Osteocyte (in vitro differentiated cells): Measurements from ENCODE around the gene CPB2. TPM values are rescaled to one million over a fixed set of nuclear protein-coding genes. Genes with fewer than 3 reads are reported as not detected.

Experiments used
- DNase-seq: peaks from one replicate; pipeline ENCODE4 v3.0.0; 2021; ENCODE audit warnings: mixed read lengths; ENCODE audit not compliant: unreplicated experiment; ENCODE audit errors: extremely low spot score
- H3K27ac Mint-ChIP-seq: one replicate; pipeline ENCODE4 v1.8.0; 2021; ENCODE audit warnings: mild to moderate bottlenecking, mixed read lengths; ENCODE audit not compliant: unreplicated experiment
- H3K27me3 Mint-ChIP-seq: one replicate; pipeline ENCODE4 v1.8.0; 2021; ENCODE audit warnings: mixed read lengths; ENCODE audit not compliant: unreplicated experiment
- H3K36me3 Mint-ChIP-seq: one replicate; pipeline ENCODE4 v1.8.0; 2021; ENCODE audit warnings: mixed read lengths; ENCODE audit not compliant: unreplicated experiment
- H3K4me1 Mint-ChIP-seq: one replicate; pipeline ENCODE4 v1.8.0; 2021; ENCODE audit warnings: mixed read lengths; ENCODE audit not compliant: unreplicated experiment
- H3K4me3 Mint-ChIP-seq: one replicate; pipeline ENCODE4 v1.8.0; 2021; ENCODE audit warnings: mild to moderate bottlenecking, moderate library complexity, mixed read lengths; ENCODE audit not compliant: unreplicated experiment
- H3K9me3 Mint-ChIP-seq: one replicate; pipeline ENCODE4 v1.8.0; 2021; ENCODE audit warnings: mixed read lengths; ENCODE audit not compliant: unreplicated experiment
- total RNA-seq: library from RNA; stranded (reverse); gene quantifications from 2 replicates; pipeline ENCODE4 v1.2.1, GENCODE V29; 2021
- TF ChIP-seq, protein P1 (sequence below): fragments of 200-600 bp; sonication (generic); IDR thresholded peaks from 2 replicates; pipeline ENCODE4 v1.5.0; 2021; ENCODE audit warnings: antibody characterized with exemption, mild to moderate bottlenecking, moderate library complexity

Gene CPB2
- total RNA-seq, 1 donor from 2014 or later, result not detected

DNA sequence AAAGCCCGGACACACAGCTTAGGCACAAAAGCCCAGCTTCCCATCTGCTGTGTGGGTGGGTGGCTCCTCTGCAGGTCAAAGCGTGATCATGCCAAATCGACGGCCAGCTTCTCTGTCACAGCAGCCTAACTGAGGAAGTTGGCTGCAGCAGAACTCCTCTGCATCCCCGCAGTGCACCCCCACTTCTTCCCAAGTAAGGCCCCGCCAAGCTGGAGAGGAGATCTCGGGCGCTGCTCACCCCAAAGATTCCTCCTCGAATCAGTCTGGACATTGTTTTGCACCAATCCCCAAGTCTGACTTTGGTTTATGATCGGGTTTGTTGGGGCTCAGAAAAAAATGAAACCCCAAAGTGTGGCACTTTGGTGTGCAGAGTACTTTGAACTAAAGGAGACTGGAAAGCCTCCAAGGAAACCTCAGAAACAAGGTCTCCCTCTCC is 19.7 kb upstream of the CPB2 start:
- Mint-ChIP-seq H3K27ac (no peak overlapping the region), H3K27me3 (peaks cover 11% of the 10 kb centered on the region), H3K4me1 (peaks cover 10% of the 10 kb centered on the region), H3K9me3 (no peaks in the 10 kb centered on the region), H3K4me3 (no peak overlapping the region), H3K36me3 (no peaks in the 10 kb centered on the region)
- TF ChIP-seq, protein P1, sequence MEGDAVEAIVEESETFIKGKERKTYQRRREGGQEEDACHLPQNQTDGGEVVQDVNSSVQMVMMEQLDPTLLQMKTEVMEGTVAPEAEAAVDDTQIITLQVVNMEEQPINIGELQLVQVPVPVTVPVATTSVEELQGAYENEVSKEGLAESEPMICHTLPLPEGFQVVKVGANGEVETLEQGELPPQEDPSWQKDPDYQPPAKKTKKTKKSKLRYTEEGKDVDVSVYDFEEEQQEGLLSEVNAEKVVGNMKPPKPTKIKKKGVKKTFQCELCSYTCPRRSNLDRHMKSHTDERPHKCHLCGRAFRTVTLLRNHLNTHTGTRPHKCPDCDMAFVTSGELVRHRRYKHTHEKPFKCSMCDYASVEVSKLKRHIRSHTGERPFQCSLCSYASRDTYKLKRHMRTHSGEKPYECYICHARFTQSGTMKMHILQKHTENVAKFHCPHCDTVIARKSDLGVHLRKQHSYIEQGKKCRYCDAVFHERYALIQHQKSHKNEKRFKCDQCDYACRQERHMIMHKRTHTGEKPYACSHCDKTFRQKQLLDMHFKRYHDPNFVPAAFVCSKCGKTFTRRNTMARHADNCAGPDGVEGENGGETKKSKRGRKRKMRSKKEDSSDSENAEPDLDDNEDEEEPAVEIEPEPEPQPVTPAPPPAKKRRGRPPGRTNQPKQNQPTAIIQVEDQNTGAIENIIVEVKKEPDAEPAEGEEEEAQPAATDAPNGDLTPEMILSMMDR, result no peak
- no peak for DNase-seq

DNA sequence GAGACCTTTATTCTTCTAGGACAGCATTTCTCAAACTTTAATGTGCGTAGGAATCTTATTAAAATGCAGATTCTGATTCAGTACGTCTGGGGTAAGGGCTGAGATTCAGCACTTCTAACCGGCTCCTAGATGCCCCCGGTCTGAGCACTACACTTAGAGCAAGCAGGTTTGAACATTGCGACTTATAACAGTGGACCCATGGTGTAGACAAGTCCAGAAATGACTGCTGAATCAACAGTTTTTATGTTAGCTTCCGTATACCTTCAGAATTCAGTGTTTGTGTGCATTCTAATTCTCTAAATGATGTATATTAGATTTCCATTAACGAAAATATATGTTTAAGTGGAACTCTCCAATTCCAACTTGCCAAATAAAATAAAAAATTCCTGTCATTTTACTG is 17.5 kb upstream of the CPB2 start:
- peaks cover 10% of the 10 kb centered on the region for H3K27me3 Mint-ChIP-seq
- TF ChIP-seq, protein P1, result no peak
- H3K27ac Mint-ChIP-seq, result no peak overlapping the region
- no peak for DNase-seq
- peaks cover 11% of the 10 kb centered on the region for H3K4me1 Mint-ChIP-seq
- H3K36me3 Mint-ChIP-seq, result no peaks in the 10 kb centered on the region
- H3K9me3 Mint-ChIP-seq, result no peaks in the 10 kb centered on the region
- H3K4me3 Mint-ChIP-seq, result no peak overlapping the region

DNA sequence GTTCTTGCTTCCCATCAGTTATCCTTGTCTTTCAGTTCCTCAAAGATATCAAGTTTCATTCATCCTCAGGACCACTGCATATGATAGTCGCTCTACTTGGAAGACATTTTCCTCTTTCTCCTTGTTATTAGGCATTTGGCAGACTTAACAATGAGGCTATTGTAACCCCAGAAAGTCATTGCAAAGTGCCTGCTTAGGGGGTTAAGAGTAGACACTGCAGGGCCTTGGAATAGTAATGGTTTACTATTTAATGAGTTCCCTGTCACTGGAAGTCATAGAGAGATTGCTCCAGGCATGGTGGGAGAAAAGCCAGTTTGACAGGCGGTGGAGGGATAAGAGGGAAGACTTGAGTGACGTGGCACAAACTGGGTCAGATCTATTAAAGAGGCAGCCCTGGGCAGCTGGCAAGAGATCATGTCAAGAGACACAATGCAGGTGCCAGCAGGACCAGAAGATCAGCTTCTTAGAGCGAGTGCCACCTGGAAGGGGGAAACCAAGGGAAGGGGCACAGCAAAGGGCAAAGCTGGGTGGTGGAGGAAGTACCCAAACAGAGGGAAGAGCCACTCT is 16.8 kb upstream of the CPB2 start:
- Mint-ChIP-seq H3K4me1 (peaks cover 11% of the 10 kb centered on the region), H3K36me3 (no peaks in the 10 kb centered on the region), H3K27me3 (peaks cover 8% of the 10 kb centered on the region), H3K9me3 (no peaks in the 10 kb centered on the region), H3K27ac (no peak overlapping the region), H3K4me3 (no peak overlapping the region)
- no peak for DNase-seq
- TF ChIP-seq, protein P1, result no peak

DNA sequence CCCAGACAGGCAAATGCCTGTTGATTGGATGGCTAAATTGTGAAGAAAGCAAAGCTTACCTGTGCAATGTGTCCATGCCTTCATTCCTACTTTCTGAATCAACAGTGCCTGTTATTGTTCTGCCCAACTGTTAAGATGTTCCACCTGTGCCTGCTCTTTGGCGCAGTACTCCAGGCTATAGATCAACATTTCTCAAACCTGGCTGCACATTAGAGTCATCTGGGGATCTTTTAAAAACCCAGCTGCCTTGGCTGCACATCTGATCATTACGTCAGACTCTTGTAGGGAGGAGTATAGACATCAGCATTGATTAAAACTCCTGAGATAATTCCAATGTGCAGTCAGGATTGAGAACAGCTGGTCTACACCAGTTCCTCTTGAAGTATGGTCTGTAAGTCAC is 16.2 kb upstream of the CPB2 start:
- Mint-ChIP-seq H3K27me3 (peaks cover 7% of the 10 kb centered on the region), H3K36me3 (no peaks in the 10 kb centered on the region), H3K27ac (no peak overlapping the region), H3K9me3 (no peaks in the 10 kb centered on the region), H3K4me1 (peaks cover 11% of the 10 kb centered on the region), H3K4me3 (no peak overlapping the region)
- DNase-seq, result no peak
- TF ChIP-seq, protein P1, result no peak

DNA sequence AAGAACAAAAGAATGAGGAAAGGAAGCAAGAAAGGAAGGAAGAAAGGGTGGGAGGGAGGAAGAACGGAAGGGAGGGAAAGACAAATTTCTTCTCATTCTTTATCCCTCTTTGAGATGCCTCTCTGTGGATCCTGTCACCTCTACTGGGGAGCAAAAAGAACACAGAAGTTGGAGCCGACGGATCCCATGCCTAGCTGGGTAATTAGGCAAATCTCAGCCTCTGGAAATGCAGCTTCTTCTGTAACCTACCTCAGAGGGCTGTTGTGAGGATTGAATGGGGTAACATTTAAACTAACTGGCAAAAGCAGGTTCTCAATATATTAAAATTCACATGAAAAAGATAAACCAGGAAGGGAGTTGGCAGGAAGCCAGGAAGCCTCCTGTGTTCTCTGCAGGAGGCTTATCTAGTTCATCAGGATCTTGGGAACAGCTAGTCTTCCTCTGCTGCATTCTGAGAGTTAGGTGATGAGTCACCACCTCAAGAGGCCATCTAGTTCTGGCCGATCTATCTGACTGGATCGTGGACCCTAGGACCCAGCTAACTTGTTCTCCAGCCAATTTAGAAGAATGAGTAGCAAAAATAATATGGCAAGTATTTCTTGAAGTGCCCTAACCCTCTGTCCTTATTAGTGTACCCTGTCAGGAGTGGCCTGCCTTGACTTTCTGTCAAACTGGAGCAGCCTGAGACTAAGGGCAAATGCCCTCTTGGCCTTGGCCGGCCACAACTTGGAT is 15.2 kb upstream of the CPB2 start:
- Mint-ChIP-seq H3K27me3 (peaks cover 7% of the 10 kb centered on the region), H3K4me3 (no peak overlapping the region), H3K4me1 (peaks cover 11% of the 10 kb centered on the region), H3K27ac (no peak overlapping the region), H3K9me3 (no peaks in the 10 kb centered on the region), H3K36me3 (no peaks in the 10 kb centered on the region)
- DNase-seq, result no peak
- TF ChIP-seq, protein P1, result no peak
